Pancreas (tissue), 8 donors: ENCODE measurements around the gene HEMGN. TPM values are rescaled to one million over a fixed set of nuclear protein-coding genes. Genes with fewer than 3 reads are reported as not detected.

Experiments used
- polyA plus RNA-seq, 2 donors: library from polyadenylated mRNA; stranded (reverse); fragments of 200-250 nt; gene quantifications; one replicate each; pipeline ENCODE4 v1.2.3, GENCODE V29; 2013
- total RNA-seq, 6 donors: library from RNA; stranded (reverse); fragmentation: NEBNext Ultra II Directional in 4 of 6; extraction: Animal tissue kit (Norgen Biotek cat#: 25700) in 4 of 6; gene quantifications; one replicate each; pipeline versions ENCODE4 v1.2.1 to v1.2.4, GENCODE V29; 2021 to 2023
- donor health status: healthy with polysubstance abuse.
- donor health status: DM: no; HTN: no; CAD: no; lungs with moderate emphysema.
- donor health status: DM: no; HTN: no; CAD: no.
- donor health status: Bipolar disorder and iron deficiency.
- donor health status: DM: yes; HTN: yes; CAD: no.
- donor health status: DM: no; HTN: no; CAD: no.
- donor health status: DM: no; HTN: no; CAD: no.
- donor health status: DM: yes; HTN: yes; CAD: no.

Gene HEMGN
- total and polyA plus RNA-seq, 8 donors, result 0.09 TPM; not detected in 7

Other genes starting within 250 kb of the HEMGN start
- gene XPA, start 240.8 kb downstream of the HEMGN start, total RNA-seq, result 1 to 10 TPM; 4.9 to 7.6 (median 6.2) TPM
- 10 to 100 TPM in 1 of 2 donors, 1 to 10 TPM in 1; 7.9 to 12.6 TPM for gene XPA, start 240.8 kb downstream of the HEMGN start, polyA plus RNA-seq
- under 1 TPM in 5 of 6 donors, not detected in 1; 0.03 to 0.12 (median 0.08) TPM for gene FOXE1, start 84.9 kb downstream of the HEMGN start, total RNA-seq
- gene FOXE1, start 84.9 kb downstream of the HEMGN start, polyA plus RNA-seq, result under 1 TPM; 0.04 to 0.16 TPM
- 1 to 10 TPM; 5.2 to 8.7 (median 6.5) TPM for gene TRMO, start 15.7 kb downstream of the HEMGN start, total RNA-seq
- gene TRMO, start 15.7 kb downstream of the HEMGN start, polyA plus RNA-seq, result 1 to 10 TPM; 5.1 to 9.4 TPM
- 10 to 100 TPM; 48.8 to 89.3 (median 65.3) TPM for gene ANP32B, start 45.2 kb upstream of the HEMGN start, total RNA-seq
- 10 to 100 TPM; 72.3 to 73.4 TPM for gene ANP32B, start 45.2 kb upstream of the HEMGN start, polyA plus RNA-seq
- 10 to 100 TPM; 22.8 to 36.5 (median 30.5) TPM for gene NANS, start 118.6 kb upstream of the HEMGN start, total RNA-seq
- gene NANS, start 118.6 kb upstream of the HEMGN start, polyA plus RNA-seq, result 10 to 100 TPM; 29.5 to 31.1 TPM
- gene TRIM14, start 181.1 kb upstream of the HEMGN start, total RNA-seq, result 10 to 100 TPM in 1 of 6 donors, 1 to 10 TPM in 5; 1.3 to 10.4 (median 3.2) TPM
- 1 to 10 TPM; 1.2 to 1.7 TPM for gene TRIM14, start 181.1 kb upstream of the HEMGN start, polyA plus RNA-seq